GM18868 (cell line): ENCODE data around the gene SLCO2B1.
"Not testable (repeated sequence)": the region's sequence is repeated elsewhere in the genome, so short reads cannot be mapped to it uniquely, and the experiment has no call there.

Experiments
- ATAC-seq: cut with Tn5 transposase; IDR thresholded peaks from one replicate; pipeline ENCODE4 v1.9.1; 2021; ENCODE audit warnings: mild to moderate bottlenecking, moderate library complexity; ENCODE audit not compliant: unreplicated experiment

SLCO2B1 gene, protein sequence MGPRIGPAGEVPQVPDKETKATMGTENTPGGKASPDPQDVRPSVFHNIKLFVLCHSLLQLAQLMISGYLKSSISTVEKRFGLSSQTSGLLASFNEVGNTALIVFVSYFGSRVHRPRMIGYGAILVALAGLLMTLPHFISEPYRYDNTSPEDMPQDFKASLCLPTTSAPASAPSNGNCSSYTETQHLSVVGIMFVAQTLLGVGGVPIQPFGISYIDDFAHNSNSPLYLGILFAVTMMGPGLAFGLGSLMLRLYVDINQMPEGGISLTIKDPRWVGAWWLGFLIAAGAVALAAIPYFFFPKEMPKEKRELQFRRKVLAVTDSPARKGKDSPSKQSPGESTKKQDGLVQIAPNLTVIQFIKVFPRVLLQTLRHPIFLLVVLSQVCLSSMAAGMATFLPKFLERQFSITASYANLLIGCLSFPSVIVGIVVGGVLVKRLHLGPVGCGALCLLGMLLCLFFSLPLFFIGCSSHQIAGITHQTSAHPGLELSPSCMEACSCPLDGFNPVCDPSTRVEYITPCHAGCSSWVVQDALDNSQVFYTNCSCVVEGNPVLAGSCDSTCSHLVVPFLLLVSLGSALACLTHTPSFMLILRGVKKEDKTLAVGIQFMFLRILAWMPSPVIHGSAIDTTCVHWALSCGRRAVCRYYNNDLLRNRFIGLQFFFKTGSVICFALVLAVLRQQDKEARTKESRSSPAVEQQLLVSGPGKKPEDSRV

GRCh38 chr11:75150879-75151278 is at the start of gene SLCO2B1:
SLCO2B1 (plus strand) TSS chr11:75151107; CDS start chr11:75151382, 275 bp downstream.
- no peak for ATAC-seq

GRCh38 chr11:75101424-75102128 is 49.3 kb upstream of the SLCO2B1 start:
- no peak for ATAC-seq

DNA sequence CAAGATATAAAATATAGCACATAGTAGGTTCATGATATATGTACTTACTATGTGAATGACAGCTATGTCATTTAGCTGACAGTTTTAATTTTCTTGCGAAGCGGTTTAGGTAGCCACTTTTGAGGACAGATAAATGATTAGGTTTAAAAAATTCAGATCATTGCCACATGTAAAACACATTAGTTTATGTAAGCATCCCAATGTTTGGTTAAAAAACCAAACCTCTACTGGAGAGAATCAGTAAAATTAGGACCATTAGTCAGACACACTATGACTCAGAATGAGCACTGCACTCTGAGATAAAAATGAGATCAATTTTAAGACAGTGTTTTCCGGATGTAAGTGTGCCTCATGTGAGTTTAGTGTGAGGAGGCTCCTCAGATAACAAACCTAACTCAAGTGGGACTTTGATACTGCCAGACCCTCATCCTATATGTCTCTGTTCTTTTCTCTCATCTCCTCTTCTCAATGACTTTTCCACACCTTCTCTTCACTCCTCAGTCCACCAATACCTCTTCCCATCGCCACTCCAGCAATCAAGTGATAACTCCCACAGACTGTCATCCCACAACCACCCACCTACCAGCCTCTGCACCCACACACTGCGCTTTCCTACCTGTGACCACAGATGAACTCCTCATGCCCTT is 47.4 kb upstream of the SLCO2B1 start:
- ATAC-seq, result no peak

GRCh38 chr11:75105462-75105925 is 45.4 kb upstream of the SLCO2B1 start:
- ATAC-seq, result no peak

GRCh38 chr11:75105967-75106681 is 44.8 kb upstream of the SLCO2B1 start:
- not testable (repeated sequence) for ATAC-seq

- ATAC-seq, result no peak
Measured at GRCh38 chr11:75107187-75107586, 43.7 kb upstream of the SLCO2B1 start.

DNA sequence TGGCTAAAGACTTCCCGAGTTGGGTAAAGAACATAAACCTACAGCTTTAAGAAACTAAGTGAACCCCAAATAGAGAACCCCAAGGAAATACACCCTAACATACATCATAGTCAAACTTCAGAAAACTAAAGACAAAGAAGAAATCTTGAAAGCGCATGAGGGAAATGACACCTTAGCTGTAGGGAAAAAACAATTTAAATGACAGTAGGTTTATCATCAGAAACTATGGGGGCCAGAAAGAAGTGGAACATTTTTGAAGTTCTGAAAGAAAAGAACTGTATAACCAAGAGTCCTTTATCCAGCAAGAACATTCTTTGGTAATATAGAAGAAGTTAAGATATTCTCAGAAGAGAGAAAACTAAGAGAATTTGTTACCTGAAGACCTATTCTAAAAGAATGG is 38.7 kb upstream of the SLCO2B1 start:
- no peak for ATAC-seq

GRCh38 chr11:75113030-75113429 is 37.9 kb upstream of the SLCO2B1 start:
- no peak for ATAC-seq

DNA sequence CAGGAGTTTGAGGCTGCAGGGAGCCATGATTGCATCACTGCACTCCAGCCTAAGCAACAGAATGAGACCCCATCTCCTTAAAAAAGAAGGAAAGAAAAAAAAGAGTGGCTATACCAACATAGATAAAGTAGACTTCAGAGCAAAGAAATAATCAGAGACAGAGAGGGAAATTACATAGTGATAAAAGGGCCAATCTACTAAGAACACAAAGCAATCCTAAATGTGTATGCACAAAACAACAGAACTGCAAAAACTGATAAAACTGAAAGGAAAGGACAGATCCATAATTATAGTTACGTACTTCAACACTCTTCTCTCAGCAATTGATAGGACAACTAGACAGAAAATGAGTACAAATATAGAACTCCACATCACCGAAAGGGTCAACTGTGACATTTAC is 36.4 kb upstream of the SLCO2B1 start:
- ATAC-seq, result no peak

DNA sequence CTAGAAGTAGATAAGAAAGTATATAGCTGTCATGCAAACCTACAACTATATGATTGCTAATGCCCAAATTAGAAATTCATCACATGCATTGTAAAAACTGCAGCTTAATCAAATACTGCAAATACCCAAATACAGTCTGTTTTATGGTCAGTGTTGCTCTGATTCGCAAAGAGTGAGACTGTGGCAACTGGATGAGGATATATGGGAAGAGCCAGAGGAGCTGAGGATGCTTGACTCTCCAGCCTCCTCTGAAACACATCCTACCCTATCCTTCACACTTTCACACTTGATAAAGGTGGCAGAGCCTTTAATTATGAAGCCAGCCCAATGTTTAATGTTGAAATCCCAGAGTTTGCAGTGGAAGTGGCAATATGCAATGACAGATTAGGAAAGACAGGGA is 32.3 kb upstream of the SLCO2B1 start:
- no peak for ATAC-seq

GRCh38 chr11:75126564-75126963 is 24.3 kb upstream of the SLCO2B1 start:
- no peak for ATAC-seq

DNA sequence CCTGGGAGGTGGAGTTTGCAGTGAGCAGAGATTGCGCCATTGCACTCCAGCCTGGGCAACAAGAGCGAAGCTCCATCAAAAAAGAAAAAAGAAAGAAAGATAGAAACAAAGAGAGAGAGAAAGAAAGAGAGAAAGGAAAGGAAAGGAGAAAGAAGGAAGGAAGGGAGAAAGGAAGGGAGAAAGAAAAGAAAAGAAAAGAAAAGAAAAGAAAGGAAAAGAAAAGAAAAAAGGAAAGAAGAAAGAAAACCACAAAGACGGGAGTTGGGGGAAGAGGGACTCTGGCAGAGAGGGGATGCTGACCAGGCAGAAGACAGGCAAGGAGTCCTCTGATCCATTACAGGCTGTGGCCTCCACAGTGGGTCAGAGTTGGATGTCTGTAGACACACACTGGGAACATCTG is 18.8 kb upstream of the SLCO2B1 start:
- no peak for ATAC-seq

DNA sequence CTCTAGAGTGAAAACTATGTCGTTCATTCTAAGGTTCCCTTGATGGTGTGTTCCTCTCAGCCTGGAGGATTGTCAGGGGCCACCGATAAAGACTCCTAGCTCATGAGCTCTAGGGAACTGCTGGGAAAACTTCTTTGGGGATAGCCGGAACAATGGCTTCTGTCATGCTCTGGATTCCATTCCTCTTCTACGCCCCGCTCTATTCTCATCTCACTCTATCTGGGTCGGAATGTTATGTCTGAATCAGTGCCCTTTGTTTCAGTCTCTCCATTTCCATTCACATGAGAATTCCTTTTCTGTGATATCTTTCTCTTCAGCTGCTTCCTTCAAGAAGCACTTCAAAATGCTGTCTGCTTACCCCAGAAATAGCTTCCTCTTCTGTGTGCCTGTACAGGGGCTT is 16.9 kb upstream of the SLCO2B1 start:
- no peak for ATAC-seq

- ATAC-seq, result no peak
Measured at GRCh38 chr11:75135021-75135650, 15.8 kb upstream of the SLCO2B1 start.

- no peak for ATAC-seq
Measured at GRCh38 chr11:75135651-75136050, 15.3 kb upstream of the SLCO2B1 start.

- no peak for ATAC-seq
Measured at GRCh38 chr11:75140269-75141138, 10.4 kb upstream of the SLCO2B1 start.

GRCh38 chr11:75141166-75141565 is 9.7 kb upstream of the SLCO2B1 start:
- ATAC-seq, result no peak

GRCh38 chr11:75142714-75143419 is 8.0 kb upstream of the SLCO2B1 start:
- peak; percentile 72 for ATAC-seq

DNA sequence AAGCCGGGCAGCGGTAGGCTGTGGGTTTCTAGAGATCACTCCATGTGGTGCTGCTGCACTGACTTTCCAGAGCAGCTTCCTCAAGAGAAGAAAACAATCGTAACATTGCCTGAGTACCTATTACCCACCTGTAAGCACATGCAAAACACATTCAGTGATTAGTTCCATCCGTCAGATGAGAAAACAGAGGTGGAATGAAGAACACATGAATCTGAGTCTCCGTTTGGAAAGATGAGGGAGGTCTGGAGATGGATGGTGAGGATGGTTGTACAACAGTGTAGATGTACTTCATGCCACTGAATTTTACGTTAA is 7.5 kb upstream of the SLCO2B1 start:
- ATAC-seq, result no peak
